T-helper 17 cell (primary cell): ENCODE data around the gene PAK4. TPM values are rescaled to one million over a fixed set of nuclear protein-coding genes. Genes with fewer than 3 reads are reported as not detected.
"Not testable (repeated sequence)": the region's sequence is repeated elsewhere in the genome, so short reads cannot be mapped to it uniquely, and the experiment has no call there.

Experiments used
- ATAC-seq: fragments of 150-1000 bp; cut with Tn5 transposase; 2 replicates; pipeline ENCODE4 v1.10.0; 2021; ENCODE audit warnings: mild to moderate bottlenecking, moderate library complexity
- DNase-seq, 3 donors: peaks; one replicate each; pipeline versions ENCODE4 v3.0.0 to v3.0.0-alpha.2; 2020 to 2021
- H3K9me3 ChIP-seq: one replicate; pipeline ENCODE4 v1.7.0; 2013; ENCODE audit warnings: low read length, mild to moderate bottlenecking; ENCODE audit not compliant: control insufficient read depth, poor library complexity, severe bottlenecking
- H3K27ac Mint-ChIP-seq: one replicate; pipeline ENCODE4 v1.8.0; 2022; ENCODE audit warnings: mild to moderate bottlenecking, moderate library complexity, mixed read lengths
- H3K27me3 Mint-ChIP-seq: one replicate; pipeline ENCODE4 v1.8.0; 2022; ENCODE audit warnings: mixed read lengths
- H3K36me3 Mint-ChIP-seq: one replicate; pipeline ENCODE4 v1.8.0; 2022; ENCODE audit warnings: low read depth, mixed read lengths
- H3K4me1 Mint-ChIP-seq: one replicate; pipeline ENCODE4 v1.8.0; 2022; ENCODE audit warnings: mild to moderate bottlenecking, mixed read lengths
- H3K4me3 Mint-ChIP-seq: one replicate; pipeline ENCODE4 v1.8.0; 2022; ENCODE audit warnings: mild to moderate bottlenecking, moderate library complexity, mixed read lengths
- total RNA-seq, 4 donors: library from RNA in 2 of 4; stranded (reverse) in 2 of 4; gene quantifications; one replicate each; pipeline ENCODE4 v1.2.3 and lab custom pipeline; 2022 to 2026

PAK4 gene
- total RNA-seq, 2 donors from 2014 or later, result 9.6 to 9.7 TPM

DNA sequence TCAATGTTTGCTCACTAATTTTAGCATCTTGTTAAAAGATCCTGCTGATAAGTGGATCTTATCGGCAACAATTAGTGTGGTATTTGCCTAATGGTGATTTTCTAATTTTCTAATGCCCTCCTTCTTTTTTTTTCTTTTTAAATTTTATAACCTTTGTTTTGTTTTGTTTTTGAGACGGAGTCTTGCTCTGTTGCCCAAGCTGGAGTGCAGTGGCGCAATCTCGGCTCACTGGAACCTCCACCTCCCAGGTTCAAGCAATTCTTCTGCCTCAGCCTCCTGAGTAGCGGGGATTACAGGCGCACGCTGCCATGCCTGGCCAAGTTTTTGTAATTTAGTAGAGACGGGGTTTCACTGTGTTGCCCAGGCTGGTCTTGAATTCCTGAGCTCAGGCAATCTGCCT is 35.6 kb upstream of the PAK4 start:
- peaks cover 36% of the 10 kb centered on the region for H3K27me3 Mint-ChIP-seq
- not testable (repeated sequence) for DNase-seq, H3K9me3 ChIP-seq, H3K27ac Mint-ChIP-seq, ATAC-seq, H3K4me1 Mint-ChIP-seq, H3K36me3 Mint-ChIP-seq, H3K4me3 Mint-ChIP-seq

- no peaks in the 10 kb centered on the region for H3K9me3 ChIP-seq
- peaks cover 33% of the 10 kb centered on the region for H3K27me3 Mint-ChIP-seq
- peaks cover 3% of the 10 kb centered on the region for H3K4me1 Mint-ChIP-seq
- ATAC-seq (no peak), DNase-seq (no peak)
- no peak overlapping the region for H3K27ac Mint-ChIP-seq
- peaks cover 5% of the 10 kb centered on the region for H3K36me3 Mint-ChIP-seq
- H3K4me3 Mint-ChIP-seq, result no peak overlapping the region
Observed at GRCh38 chr19:39090881-39091280, 34.7 kb upstream of the PAK4 start.

DNA sequence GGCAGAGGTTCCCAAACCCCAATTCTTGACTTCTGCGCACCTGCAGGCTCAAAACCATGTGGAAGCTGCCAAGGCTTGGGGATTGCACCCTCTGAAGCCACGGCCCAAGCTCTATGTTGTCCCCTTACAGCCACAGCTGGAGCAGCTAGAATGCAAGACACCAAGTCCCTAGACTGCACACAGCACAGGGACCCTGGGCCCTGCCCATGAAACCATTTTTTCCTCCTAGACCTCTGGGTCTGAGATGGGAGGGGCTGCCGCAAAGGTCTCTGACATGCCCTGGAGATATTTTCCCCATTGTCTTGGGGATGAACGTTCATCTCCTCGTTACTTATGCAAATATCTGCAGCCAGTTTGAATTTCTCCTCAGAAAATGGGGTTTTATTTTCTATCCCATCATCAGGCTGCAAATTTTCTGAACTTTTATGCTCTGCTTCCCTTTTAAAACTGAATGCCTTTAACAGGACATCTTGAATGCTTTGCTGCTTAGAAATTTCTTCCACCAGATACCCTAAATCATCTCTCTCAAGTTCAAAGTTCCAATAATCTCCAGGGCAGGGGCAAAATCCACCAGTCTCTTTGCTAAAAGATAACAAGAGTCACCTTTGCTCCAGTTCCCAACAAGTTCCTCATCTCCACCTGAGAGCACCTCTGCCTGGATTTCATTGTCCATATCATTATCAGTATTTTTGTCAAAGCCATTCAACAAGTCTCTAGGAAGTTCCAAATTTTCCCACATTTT is 29.6 kb upstream of the PAK4 start:
- Mint-ChIP-seq H3K27me3 (peaks cover 65% of the 10 kb centered on the region), H3K36me3 (peaks cover 11% of the 10 kb centered on the region)
- H3K4me1 Mint-ChIP-seq, ATAC-seq, H3K27ac Mint-ChIP-seq, DNase-seq, H3K4me3 Mint-ChIP-seq, H3K9me3 ChIP-seq: not testable (repeated sequence)

GRCh38 chr19:39097299-39097698 is 28.3 kb upstream of the PAK4 start:
- Mint-ChIP-seq H3K27ac (no peak overlapping the region), H3K4me3 (no peak overlapping the region), H3K36me3 (peaks cover 11% of the 10 kb centered on the region), H3K27me3 (peaks cover 65% of the 10 kb centered on the region), H3K4me1 (peaks cover 9% of the 10 kb centered on the region)
- no peak for DNase-seq
- ATAC-seq, result no peak
- H3K9me3 ChIP-seq, result no peaks in the 10 kb centered on the region

GRCh38 chr19:39097721-39098120 is 27.9 kb upstream of the PAK4 start:
- no peaks in the 10 kb centered on the region for H3K9me3 ChIP-seq
- peaks cover 61% of the 10 kb centered on the region for H3K27me3 Mint-ChIP-seq
- no peak overlapping the region for H3K4me3 Mint-ChIP-seq
- ATAC-seq (no peak), DNase-seq (no peak)
- peaks cover 11% of the 10 kb centered on the region for H3K4me1 Mint-ChIP-seq
- peaks cover 11% of the 10 kb centered on the region for H3K36me3 Mint-ChIP-seq
- H3K27ac Mint-ChIP-seq, result no peak overlapping the region

- Mint-ChIP-seq H3K36me3 (peaks cover 6% of the 10 kb centered on the region), H3K27me3 (peaks cover 53% of the 10 kb centered on the region), H3K27ac (no peak overlapping the region), H3K4me1 (peaks cover 8% of the 10 kb centered on the region), H3K4me3 (no peak overlapping the region)
- H3K9me3 ChIP-seq, result no peaks in the 10 kb centered on the region
- no peak for DNase-seq
- no peak for ATAC-seq
Observed at GRCh38 chr19:39098365-39099269, 27.0 kb upstream of the PAK4 start.

DNA sequence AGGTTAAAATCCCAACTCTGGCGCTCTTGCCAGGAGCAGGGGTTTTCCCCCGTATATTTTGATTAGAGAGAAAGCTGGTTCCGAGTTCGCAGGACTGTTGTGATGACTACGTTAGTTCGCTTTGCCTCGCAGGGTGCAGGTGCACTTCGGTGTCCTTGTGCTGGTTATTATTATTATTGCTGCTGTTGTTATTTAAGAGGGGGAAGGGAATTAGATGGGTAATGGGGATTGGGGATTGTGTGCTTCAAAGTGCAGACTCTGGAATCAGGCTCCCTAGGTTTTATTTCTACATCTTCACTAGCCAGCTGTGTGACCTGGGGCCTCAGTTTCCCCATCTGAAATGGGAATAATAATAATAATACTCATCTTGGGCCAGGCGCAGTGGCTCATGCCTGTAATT is 26.2 kb upstream of the PAK4 start:
- no peak overlapping the region for H3K27ac Mint-ChIP-seq
- ATAC-seq, result no peak
- H3K4me1 Mint-ChIP-seq, result peaks cover 8% of the 10 kb centered on the region
- DNase-seq, result no peak
- peaks cover 6% of the 10 kb centered on the region for H3K36me3 Mint-ChIP-seq
- no peak overlapping the region for H3K4me3 Mint-ChIP-seq
- no peaks in the 10 kb centered on the region for H3K9me3 ChIP-seq
- peaks cover 46% of the 10 kb centered on the region for H3K27me3 Mint-ChIP-seq

- ATAC-seq, result no peak
- no peak for DNase-seq
- no peak overlapping the region for H3K27ac Mint-ChIP-seq
- peaks cover 37% of the 10 kb centered on the region for H3K27me3 Mint-ChIP-seq
- peaks cover 8% of the 10 kb centered on the region for H3K4me1 Mint-ChIP-seq
- H3K4me3 Mint-ChIP-seq, result no peak overlapping the region
- peaks cover 6% of the 10 kb centered on the region for H3K36me3 Mint-ChIP-seq
- H3K9me3 ChIP-seq, result no peaks in the 10 kb centered on the region
Observed at GRCh38 chr19:39100500-39101166, 25.0 kb upstream of the PAK4 start.

GRCh38 chr19:39103151-39103550 is 22.4 kb upstream of the PAK4 start:
- Mint-ChIP-seq H3K36me3 (no peaks in the 10 kb centered on the region), H3K4me3 (no peak overlapping the region), H3K4me1 (peaks cover 8% of the 10 kb centered on the region), H3K27ac (no peak overlapping the region), H3K27me3 (peaks cover 21% of the 10 kb centered on the region)
- H3K9me3 ChIP-seq, result no peaks in the 10 kb centered on the region
- ATAC-seq, result no peak
- no peak for DNase-seq

- no peak for DNase-seq
Observed at GRCh38 chr19:39104186-39104596, 21.4 kb upstream of the PAK4 start.

DNA sequence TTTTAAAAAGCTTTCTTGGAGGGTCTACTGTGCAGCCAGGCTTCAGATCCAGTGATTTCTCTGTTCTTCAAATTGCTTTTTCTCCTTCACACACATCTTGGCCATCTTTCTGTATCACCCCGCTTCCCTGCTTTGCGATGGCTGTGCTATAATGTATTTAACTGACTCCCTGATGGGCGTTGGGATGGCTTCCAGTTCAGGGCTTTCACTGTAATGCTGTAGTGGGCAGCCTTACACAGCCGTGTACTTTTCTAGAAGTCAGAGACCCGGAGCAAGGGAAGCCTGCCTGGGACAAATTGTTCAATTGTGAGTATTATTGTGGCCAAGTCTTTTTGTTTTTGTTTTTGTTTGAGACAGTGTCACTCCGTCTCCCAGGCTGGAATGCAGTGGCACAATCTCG is 19.4 kb upstream of the PAK4 start:
- H3K4me1 Mint-ChIP-seq, result peaks cover 12% of the 10 kb centered on the region
- no peak overlapping the region for H3K27ac Mint-ChIP-seq
- H3K9me3 ChIP-seq, result no peaks in the 10 kb centered on the region
- no peak overlapping the region for H3K4me3 Mint-ChIP-seq
- DNase-seq (no peak), ATAC-seq (no peak)
- H3K36me3 Mint-ChIP-seq, result no peaks in the 10 kb centered on the region
- H3K27me3 Mint-ChIP-seq, result peaks cover 10% of the 10 kb centered on the region

More at GRCh38 chr19:39104186-39104596, 21.4 kb upstream of the PAK4 start:
- Mint-ChIP-seq H3K4me3 (no peak overlapping the region), H3K4me1 (peaks cover 6% of the 10 kb centered on the region), H3K27me3 (peaks cover 19% of the 10 kb centered on the region), H3K27ac (no peak overlapping the region), H3K36me3 (no peaks in the 10 kb centered on the region)
- no peak for ATAC-seq
- H3K9me3 ChIP-seq, result no peaks in the 10 kb centered on the region

- ATAC-seq (no peak), DNase-seq (no peak)
- Mint-ChIP-seq H3K4me3 (no peak overlapping the region), H3K4me1 (peaks cover 10% of the 10 kb centered on the region), H3K36me3 (no peaks in the 10 kb centered on the region), H3K27me3 (peaks cover 15% of the 10 kb centered on the region), H3K27ac (no peak overlapping the region)
- no peaks in the 10 kb centered on the region for H3K9me3 ChIP-seq
Observed at GRCh38 chr19:39109641-39110040, 15.9 kb upstream of the PAK4 start.
